Glomerular endothelial cell (primary cell): ENCODE measurements around the gene LRIT1. TPM values are rescaled to one million over a fixed set of nuclear protein-coding genes. Genes with fewer than 3 reads are reported as not detected.

Source experiments
- DNase-seq: peaks from one replicate; pipeline ENCODE4 v3.0.0-alpha.2; 2011; ENCODE audit warnings: low read depth, low spot score; ENCODE audit errors: extremely low read depth
- total RNA-seq: library from RNA; depleted of rRNA; stranded (reverse); fragments of >200 nt; gene quantifications from 2 replicates; pipeline ENCODE4 v1.2.3, GENCODE V29; 2015

The LRIT1 gene
- total RNA-seq, 1 donor from 2014 or later, result not detected

GRCh38 chr10:84256510-84257342, 15.4 kb upstream of the LRIT1 start:
- DNase-seq, result no peak

- DNase-seq, result no peak
These were observed 13.5 kb upstream of the LRIT1 start for GRCh38 chr10:84254552-84255478.

GRCh38 chr10:84248794-84249193, 7.4 kb upstream of the LRIT1 start:
- no peak for DNase-seq

- DNase-seq, result no peak
These were observed 6.2 kb upstream of the LRIT1 start for GRCh38 chr10:84247496-84247895.

- no peak for DNase-seq
These were observed 3.4 kb upstream of the LRIT1 start, which contains the start of gene RGR for GRCh38 chr10:84244651-84245270. RGR (plus strand) TSS chr10:84245053; CDS start chr10:84245091, 38 bp downstream.

- DNase-seq, result no peak
These were observed 2.4 kb upstream of the LRIT1 start for GRCh38 chr10:84243759-84244158.

- DNase-seq, result no peak
These were observed 2.4 kb downstream of the LRIT1 start for GRCh38 chr10:84238909-84239308.

GRCh38 chr10:84237199-84238051, 3.9 kb downstream of the LRIT1 start:
- DNase-seq, result no peak

GRCh38 chr10:84236807-84237198, 4.5 kb downstream of the LRIT1 start:
- DNase-seq, result no peak

- DNase-seq, result no peak
These were observed 6.2 kb downstream of the LRIT1 start for GRCh38 chr10:84235096-84235495.

- no peak for DNase-seq
These were observed 6.9 kb downstream of the LRIT1 start for GRCh38 chr10:84234479-84234878.

- no peak for DNase-seq
These were observed 7.4 kb downstream of the LRIT1 start for GRCh38 chr10:84233940-84234339.

- DNase-seq, result no peak
These were observed 9.0 kb downstream of the LRIT1 start for GRCh38 chr10:84232376-84232775.

GRCh38 chr10:84230359-84230758, 11.0 kb downstream of the LRIT1 start:
- no peak for DNase-seq

GRCh38 chr10:84227810-84228209, 13.5 kb downstream of the LRIT1 start:
- DNase-seq, result no peak

- no peak for DNase-seq
These were observed 14.7 kb downstream of the LRIT1 start for GRCh38 chr10:84226616-84227015.

GRCh38 chr10:84225427-84226173, 15.7 kb downstream of the LRIT1 start, which contains the start of gene LRIT2:
LRIT2 (minus strand) TSS chr10:84225544; CDS start chr10:84225520, 24 bp downstream.
- DNase-seq, result no peak

GRCh38 chr10:84224411-84225028, 16.8 kb downstream of the LRIT1 start:
- DNase-seq, result no peak

- no peak for DNase-seq
These were observed 19.4 kb downstream of the LRIT1 start for GRCh38 chr10:84221916-84222315.
